AML-193 (cell line): Measurements from ENCODE around the gene MCF2L2.

Experiments
- DNase-seq, 2 experiments: peaks; one replicate each; lab custom pipeline; 2025; lab: John Stamatoyannopoulos, UW

The MCF2L2 gene

DNA sequence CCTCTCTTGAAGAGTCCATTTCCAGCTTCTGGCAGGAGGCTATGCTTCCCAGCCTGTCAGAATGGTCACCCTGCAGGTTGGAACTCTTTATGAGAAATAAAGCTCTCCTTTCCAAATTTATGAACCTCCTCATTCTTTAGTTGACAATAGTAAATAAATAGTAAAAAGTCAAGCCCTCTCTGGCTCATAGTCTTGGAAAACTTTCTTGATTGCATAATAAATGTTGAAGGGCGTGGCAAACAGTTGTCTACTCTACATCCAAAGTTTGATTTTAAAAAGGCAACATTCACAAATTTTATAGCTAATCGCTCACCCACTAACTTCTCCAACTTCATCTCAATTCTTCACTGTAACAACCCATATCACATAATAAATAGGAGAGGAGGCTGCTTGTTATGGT is 58.8 kb downstream of the MCF2L2 start:
- DNase-seq, result no peak

DNA sequence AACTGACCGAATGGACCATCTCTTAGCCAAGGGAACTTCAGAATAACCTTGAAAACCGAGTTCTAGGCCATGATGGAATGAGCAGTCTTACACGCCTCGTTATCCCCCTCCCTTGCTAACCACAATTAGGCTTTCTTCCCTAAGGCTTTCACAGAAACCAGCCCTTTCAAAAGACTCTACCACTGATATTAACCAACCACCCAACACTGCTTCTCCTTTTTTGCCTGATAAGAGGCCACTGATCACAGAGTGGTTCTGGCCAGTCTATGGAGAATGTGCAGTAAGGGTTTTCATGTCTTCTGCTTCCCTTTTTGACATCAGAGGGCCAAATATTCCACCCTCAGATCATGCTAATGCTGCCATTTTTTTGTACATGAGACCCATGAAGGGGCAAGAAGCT is 59.3 kb downstream of the MCF2L2 start:
- DNase-seq, result peak; percentile 100

DNA sequence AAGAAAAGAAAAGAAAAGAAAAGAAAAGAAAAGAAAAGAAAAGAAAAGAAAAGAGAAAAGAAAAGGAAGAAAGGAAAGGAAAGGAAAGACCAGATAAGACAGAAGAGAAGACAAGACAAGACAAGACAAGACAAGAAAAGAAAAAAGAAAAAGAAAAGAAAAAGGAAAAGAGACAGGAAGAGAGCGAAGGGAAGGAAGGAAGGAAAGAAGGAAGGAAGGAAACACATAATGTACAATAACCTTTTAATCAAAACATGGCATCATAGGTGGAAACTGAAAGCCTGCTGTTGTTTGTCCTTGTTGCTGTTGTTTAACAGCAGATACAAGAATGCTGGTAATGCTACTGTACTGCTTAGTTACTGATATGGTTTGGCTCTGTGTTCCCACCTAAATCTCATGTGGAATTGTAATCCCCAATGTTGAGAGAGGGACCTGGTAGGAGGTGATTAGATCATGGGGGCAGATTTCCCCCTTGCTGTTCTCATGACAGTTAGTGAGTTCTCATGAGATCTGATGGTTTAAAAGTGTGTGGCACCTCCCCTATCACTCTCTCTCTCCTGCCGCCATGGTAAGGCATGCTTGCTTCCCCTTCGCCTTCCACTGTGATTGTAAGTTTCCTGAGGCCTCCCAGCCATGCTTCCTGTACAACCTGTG is 67.3 kb downstream of the MCF2L2 start:
- no peak for DNase-seq

DNA sequence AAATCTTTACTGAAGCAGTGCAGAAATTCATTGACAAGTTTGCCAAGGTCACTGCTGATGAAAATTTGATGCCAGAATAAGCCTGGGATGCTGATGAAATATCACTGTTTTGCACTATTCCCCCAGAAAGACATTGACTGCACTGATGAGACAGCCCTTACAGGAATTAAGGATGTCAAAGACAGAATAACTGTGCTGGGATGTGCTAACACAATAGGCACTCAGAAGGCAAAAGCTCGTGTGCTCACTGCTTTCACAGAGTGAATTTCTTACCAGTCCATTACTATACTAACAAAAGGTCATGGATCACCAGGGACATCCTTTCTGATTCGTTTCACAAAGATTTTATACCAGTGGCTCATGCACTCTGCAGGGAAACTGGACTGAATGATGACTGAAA is 69.4 kb downstream of the MCF2L2 start:
- no peak for DNase-seq

DNA sequence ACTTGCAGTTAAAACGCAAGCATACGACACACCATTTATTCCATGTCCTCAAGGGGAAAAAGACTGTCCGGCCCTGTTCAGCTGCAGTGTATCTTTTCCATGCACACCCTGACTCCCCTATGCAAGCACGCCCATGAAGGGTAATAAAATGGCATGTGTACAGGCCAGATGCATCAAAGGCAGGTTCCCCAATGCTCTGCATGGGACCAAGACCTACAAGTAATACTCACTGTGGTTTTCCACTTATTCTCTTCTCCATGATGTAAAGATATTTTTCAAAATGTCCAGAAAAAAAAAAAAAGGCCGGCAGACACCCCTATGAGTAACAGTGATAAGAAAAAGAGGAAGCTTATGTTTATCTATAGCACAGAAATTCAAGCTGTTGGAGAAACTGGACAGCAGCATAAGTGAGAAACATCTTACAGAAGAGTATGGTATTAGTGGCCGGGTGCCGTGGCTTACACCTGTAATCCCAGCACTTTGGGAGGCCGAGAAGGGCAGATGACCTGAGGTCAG is 70.8 kb downstream of the MCF2L2 start:
- no peak for DNase-seq

DNA sequence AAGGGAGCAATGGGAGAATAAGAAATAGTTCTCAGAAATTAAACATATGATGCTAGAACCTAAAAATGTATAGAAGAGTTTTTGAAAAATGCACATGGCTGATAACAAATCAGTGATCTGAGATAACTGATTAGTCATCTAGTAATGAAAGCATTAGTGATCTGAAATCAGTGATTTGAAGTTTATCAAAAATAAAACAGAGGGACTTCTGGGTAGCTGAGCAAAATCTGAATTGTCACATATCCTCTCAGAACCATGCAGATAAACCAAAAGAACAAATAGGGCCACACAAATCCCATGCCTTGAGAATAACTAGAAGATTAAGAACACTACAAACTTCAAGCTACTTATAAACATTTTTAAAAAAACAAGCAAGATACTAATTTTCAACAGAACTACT is 71.5 kb downstream of the MCF2L2 start:
- no peak for DNase-seq

DNA sequence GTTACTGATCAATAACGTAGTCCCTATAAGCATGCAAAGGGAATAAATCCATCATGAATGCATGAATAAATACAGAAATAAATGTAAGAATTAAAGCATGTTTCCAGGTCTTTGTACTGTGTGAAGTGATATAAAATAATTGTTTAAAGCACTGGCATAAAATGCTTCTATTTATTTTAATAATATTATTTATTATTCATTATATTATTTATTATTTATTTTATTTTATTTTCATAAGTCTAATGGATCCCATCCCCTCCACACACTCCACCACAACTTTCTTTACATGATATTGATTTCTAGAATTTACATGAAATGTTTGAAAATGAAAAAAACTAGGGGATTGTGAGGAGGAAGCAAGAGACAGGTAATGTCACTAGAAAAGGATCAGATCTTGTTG is 73.5 kb downstream of the MCF2L2 start:
- no peak for DNase-seq

DNA sequence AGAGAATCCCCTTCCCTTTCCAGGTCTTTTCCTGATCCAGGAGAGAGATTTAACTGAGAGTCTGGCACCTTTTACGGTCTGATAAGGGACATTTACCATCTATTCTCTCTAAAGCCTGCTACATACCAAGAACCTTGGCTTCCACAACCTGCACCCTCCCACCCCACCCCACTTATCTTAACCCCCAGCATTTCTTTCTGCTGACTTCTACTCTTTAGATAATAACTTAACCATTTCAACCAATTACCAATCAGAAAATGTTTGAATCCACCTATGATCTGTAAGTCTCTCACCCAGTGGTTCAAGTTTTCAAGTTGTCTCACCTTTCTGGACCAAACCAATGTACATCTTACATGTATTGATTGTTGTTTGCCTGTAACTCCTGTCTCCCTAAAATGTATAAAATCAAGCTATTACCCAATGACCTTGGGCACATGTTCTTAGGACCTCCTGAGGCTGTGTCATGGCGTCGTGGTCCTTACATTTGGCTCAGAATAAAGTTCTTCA is 74.0 kb downstream of the MCF2L2 start:
- DNase-seq, result no peak

DNA sequence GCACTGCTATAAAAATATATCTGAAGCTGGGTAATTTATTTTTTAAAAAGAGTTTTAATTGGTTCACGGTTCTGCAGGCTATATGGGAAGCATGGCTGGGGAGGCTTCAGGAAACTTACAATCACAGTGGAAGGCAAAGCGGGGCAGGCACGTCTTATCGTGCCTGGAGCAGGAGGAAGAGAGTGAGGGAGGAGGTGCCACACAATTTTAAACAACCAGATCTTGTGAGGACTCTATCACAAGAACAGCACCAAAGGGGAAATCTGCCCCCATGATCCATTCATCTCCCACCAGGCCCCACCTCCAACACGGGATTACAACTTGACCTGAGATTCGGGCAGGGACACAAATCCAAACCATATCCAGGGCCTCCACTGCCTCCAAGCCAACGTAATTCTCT is 75.0 kb downstream of the MCF2L2 start:
- no peak for DNase-seq

DNA sequence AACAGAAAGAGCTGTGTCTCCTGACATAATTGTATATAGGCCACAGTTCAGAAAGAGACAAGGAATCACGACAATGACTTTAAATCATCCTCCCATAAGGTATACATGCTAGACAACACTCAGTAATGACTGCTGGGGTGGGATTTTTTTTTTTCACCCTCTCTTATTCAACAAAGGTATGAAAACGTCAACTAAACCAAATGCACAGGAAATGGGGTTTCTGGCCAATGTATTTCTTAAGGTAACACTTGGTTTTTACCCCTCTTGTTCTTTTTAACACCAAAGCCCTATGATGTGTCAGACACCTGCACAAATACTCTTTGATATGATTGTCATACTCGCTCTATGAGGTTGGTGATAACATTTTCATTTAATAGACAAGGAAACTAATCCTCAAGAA is 78.3 kb downstream of the MCF2L2 start:
- DNase-seq, result no peak

DNA sequence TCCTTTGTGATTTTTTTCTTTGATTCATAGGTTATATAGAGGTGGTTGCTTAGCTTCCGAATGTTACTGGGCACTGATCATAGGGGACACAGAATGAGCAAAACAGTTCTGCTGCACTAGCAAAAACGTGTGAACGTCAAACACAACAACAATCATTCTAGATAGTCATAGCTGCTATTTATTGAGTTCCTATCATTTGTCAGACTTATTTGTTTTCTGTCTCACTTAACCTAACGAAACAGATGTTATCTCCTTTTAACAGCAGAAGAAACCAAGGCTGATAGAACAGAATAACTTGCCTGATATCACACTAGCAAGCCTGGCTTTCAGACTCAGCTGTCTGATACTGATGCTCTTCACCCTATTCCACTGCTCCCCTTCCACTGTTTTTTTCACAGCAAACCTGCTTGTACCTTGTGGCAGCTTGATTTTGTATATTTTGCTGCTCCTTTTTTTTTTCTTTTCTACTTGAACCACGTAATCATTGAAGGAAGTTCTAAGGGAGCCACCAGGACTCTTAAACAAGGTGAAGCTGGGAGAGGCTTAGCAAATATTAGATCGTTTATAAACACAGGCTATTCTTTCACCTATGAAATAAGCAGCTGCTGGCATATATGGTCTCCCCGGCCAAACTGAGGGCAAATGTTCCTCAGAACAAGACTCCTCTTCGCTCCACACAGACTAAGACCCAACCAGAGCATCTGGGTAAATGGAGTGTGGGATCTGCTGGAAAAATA is 78.8 kb downstream of the MCF2L2 start:
- DNase-seq, result no peak

DNA sequence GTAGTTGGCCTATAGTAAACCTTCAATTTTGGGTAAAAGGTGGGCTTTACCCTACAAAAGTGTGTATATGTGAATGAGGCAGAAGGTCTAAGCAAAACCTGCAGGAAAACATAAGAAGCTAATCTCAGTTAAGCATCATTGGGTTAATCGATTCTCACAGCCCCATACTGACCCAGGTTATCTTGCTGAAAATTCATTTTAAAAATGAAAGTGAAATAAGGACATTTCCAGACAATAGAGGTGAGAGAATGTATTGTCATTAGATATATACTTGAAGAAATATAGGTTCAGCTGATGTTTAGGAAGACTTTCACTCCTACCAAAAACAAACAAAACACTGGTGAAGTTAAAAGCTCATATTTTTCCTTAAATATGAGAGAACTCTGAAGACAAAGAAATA is 85.6 kb downstream of the MCF2L2 start:
- DNase-seq, result no peak

DNA sequence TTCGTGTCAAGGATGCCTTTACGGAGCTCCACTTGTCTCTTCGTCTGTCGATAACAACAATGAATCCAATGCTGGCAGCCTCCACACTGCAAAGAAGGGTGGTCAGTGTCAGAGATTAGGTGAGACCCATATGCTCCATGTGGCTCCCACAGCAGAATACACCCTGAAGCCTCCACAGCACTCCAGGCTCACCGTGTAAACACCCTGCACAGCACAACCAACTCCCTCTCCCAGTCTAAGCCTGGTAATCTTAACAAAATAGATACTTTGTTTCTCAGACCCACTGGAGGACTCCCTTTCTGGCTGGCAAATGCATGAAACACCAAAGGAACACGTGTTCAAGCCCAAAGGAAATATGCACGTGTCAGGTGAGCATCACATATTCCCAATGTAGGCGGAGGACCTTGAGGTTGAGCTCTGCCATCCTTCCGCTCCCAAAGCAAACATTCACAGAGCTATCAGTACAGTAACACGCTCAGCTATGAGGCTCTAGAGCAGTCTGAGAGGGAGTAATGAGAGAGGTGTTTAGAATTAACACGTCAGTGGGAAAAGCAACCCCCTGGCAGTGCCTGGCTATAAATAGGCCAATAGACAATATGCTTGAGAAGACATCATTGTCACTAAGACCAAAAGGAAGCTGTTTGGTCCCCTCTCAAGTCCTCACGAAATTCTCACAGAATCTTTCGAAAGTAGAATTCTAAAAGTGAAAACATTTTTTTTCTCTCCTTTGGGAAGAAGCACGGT is 86.7 kb downstream of the MCF2L2 start:
- DNase-seq, result no peak

DNA sequence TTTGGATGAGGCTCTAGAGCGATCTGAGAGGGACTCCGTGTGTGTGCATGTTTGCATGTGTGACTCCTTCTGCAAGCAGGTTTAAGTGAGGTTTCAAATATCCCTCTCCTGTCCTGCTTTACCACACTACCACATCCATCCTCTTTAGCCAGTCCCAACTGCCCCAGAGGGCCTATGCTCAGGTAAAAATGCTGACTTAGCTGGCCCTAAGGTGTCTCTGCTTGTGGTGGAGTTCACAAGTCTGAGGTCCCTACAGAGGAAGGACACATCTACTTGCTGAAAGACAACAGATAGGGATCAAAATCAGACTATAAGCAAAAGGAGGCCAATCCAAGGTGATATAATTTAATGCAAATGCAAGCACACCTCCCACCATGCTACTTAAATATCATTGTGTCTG is 88.2 kb downstream of the MCF2L2 start:
- DNase-seq, result no peak

DNA sequence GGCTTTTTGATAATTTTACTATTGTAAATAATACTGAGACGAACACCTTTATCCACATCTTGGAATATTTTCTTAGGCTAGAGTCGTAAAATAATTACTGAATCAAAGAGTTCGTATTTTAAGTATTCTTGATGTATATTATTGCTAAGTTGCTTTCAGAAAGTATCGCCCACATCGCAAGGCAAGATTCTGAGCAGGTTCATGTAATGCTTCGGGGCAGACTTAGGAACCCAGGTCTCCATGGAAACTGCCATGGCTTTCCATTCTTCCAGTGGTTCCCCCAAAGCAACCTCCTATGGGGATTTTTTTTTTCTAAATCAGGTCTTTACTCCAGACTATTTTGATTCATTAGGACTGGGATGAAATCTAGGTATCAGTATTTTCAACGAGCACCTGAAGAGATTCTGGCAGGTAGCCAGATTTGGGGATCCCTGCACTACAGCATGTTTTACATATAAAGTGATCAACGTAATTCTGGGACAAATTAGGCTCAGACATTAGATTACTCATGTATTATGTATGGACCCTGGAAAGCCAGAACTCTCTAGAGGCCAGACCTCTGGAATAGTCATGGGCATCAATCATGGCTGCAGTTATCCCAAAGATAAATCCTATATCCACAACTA is 88.8 kb downstream of the MCF2L2 start:
- no peak for DNase-seq

DNA sequence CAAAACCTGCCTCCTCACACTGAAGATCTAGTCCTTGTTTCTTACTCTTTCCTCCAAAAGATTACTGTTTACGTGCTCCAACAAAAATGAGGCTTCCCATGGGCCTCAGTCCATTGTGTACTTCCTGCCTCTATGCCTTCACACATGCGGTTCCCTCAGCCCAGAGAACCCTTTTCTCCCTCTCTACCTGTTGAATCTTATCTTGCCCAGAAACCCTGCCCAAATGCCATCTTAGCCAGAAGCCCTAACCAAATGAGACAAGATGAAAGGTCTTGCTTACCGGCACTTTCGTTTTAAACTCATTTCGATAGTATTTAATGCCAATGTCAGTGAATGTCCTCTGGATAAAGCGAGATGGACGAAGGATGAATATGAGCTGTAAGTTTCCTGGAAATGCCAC is 89.9 kb downstream of the MCF2L2 start:
- DNase-seq, result no peak

DNA sequence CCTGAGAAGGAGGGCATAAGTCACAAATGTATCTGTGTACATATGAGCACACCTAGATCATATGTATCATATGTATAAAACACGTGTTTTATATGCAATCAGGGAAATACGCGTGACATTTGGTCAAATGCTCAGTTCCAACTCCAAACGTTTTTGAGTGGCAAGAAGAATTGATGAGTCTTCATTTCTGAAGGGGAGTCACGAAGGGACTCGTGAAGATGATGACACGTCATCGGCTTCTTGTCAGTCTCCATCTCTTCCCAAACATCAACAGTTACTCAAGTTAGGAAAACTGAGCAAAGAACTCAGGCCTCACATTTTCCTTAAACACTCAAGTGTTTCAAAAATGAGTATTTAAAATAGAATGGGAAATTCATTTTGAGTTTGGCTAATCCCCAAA is 95.9 kb downstream of the MCF2L2 start:
- no peak for DNase-seq

DNA sequence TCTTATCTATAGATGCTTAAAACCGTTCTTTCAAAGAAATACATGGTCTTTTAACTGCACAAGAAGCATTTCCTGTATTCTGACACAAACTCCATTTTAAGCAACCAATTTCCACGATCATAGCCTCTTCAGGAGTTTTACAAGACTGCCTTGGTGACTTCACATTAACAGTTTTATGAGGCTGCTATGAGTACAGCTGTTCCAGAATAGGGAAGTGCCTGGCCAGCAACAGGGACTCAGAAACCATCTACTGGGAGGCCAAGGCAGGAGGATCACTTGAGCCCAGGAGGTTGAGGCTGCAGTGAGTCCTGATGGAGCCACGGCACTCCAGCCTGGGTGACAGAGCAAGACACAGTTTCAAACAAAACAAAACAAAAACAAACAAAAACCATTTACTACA is 96.9 kb downstream of the MCF2L2 start:
- DNase-seq, result peak in 1 of 2 experiments; percentile 27

DNA sequence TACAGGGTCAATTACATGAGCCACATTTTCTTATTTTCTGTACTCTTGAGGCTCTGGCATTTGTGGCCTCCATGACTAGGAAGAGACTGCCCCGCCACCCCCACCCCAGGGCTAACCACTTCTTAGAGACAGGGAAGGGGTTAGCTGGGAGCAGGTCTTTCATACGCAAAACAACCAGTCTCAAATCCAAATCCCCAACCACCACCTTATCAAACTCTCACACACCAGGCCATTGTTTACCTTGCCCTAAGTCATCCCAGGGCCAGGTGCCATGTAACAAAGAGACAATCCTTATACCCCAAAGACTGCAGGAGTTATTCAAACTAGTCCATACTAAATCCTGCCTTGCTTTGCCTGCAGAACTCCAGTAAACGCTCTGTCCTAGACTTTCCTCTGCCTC is 97.5 kb downstream of the MCF2L2 start:
- DNase-seq, result no peak

DNA sequence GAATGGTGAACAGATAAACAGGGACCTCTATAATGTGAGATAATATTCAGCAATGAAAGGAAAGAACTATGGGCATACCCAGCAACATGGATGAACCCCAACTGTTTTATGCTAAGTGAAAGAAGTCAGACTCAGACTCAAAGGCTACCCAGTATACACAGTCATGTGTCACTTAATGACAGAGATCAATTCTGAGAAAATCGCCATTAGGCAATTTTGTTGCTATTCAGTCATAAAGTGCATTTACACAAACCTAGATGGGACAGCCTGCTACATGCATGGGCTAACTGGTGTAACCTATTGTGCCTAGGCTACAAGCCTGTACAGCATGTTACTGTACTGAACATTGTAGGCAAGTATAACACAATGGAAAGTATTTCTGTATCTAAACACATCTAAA is 98.9 kb downstream of the MCF2L2 start:
- no peak for DNase-seq

DNA sequence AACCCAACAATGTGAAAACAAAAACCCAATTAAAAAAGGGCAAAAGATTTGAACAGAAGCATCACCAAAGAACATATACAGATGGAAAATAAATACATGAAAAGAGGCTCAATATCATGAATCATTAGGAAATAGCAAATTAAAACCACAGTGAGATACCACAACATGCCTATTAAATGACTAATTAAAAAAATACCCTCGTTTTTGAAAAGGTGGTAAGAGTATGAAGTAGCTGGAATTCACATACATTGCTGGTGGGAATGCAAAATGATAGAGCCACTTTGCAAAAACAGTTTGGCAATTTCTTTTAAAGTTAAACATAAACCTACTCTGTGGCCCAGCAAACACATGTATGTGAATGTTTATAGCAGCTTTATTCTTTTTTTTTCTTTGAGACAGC is 99.6 kb downstream of the MCF2L2 start:
- DNase-seq, result no peak

DNA sequence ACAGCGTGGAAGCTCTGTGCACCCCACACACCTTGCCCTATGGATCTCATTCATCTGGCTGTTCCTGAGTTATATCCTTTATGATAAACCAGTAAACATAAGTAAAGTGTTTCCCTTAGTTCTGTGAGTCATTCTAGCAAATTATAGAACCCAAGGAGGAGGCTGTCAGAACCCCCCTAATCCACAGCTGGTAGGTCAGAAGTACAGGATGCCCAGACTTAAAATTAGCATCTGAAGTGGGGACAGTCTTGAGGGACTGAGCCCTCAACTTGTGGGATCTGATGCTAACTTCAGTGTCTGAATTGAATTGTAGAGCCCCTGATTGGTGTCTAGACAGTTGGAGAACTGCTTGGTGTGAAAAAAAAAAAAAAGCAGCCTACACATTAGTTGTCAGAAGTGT is 100.3 kb downstream of the MCF2L2 start:
- DNase-seq, result no peak
